Heart left ventricle (tissue), 13 donors: Measurements from ENCODE around the gene CHRNA5.

ENCODE experiments used
- CTCF ChIP-seq, 12 donors: fragments of 200-600 bp; sonication (generic) in 4 of 12; IDR thresholded peaks; one replicate each; pipeline versions ENCODE4 v1.5.0 to v1.8.0; 2018 to 2022; ENCODE audit warnings: antibody characterized with exemption in 12 of 12, mild to moderate bottlenecking in 5 of 12
- POLR2A ChIP-seq, 2 donors: fragments of 450-650 bp; IDR thresholded peaks; one replicate each; pipeline ENCODE4 v1.6.1; 2017; ENCODE audit warnings: antibody characterized with exemption in 2 of 2, mild to moderate bottlenecking in 2 of 2, moderate library complexity in 2 of 2
- donor health status: ischemic (EF 13 %, LVEDD 7.1; RV severe dilation, severe dysfunction).
- donor health status: DM: no; HTN: yes; CAD: no.
- donor health status: DM: no; HTN: no; CAD: no.
- donor health status: ischemic (EF 25% LVEDD 6.9; RV normal size, moderate dysfunction).
- donor health status: ischemic (EF 25% LVEDD 5.7; RV mildly dilated, moderate dysfunction).
- donor health status: ischemic (EF 35%, LVEDD 5.7; RV mildly dilated, moderate dysfunction).
- donor health status: nonischemic (EF 11% LVEDD 7.7; RV severe dilation, severe dysfunction).
- donor health status: DM: yes; HTN: yes; CAD: no.
- donor health status: PGD.
- donor health status: ischemic (EF 29% LVEDD 5.4; RV normal size, mild dysfunction).
- donor health status: nonischemic (EF 23%, LVEDD 6.1; RV moderate dilation, normal function).

- TF ChIP-seq CTCF (IDR thresholded peaks at IDR 0.05), result peak in 10 of 12 donors; percentile 23 to 65 (median 46)
- peak in 1 of 2 donors; percentile 85 for TF ChIP-seq POLR2A (IDR thresholded peaks at IDR 0.05)
Measured at GRCh38 chr15:78540141-78540870, 25.0 kb upstream of the CHRNA5 start, which contains the start of gene PSMA4.
